NOMO-1 treated with dmso at 0.1 percent for 144 hours (cell line): ENCODE results near the gene AK8.
"Not testable (repeated sequence)": the region's sequence is repeated elsewhere in the genome, so short reads cannot be mapped to it uniquely, and the experiment has no call there.

Experiments used
- DNase-seq: peaks from one replicate; lab custom pipeline; 2025; ENCODE audit not compliant: unreplicated experiment; lab: John Stamatoyannopoulos, UW

AK8 gene

GRCh38 chr9:132722564-132723065 lies 155.5 kb downstream of the AK8 start:
- no peak for DNase-seq

- no peak for DNase-seq
Measured at GRCh38 chr9:132721661-132722060, 156.4 kb downstream of the AK8 start.

- not testable (repeated sequence) for DNase-seq
Measured at GRCh38 chr9:132718381-132718928, 159.6 kb downstream of the AK8 start.

- no peak for DNase-seq
Measured at GRCh38 chr9:132717326-132717945, 160.6 kb downstream of the AK8 start.

- DNase-seq = no peak
Measured at GRCh38 chr9:132716007-132716406, 162.1 kb downstream of the AK8 start.

- no peak for DNase-seq
Measured at GRCh38 chr9:132712753-132713152, 165.3 kb downstream of the AK8 start.

- DNase-seq = no peak
Measured at GRCh38 chr9:132711846-132712245, 166.2 kb downstream of the AK8 start.

- not testable (repeated sequence) for DNase-seq
Measured at GRCh38 chr9:132711152-132711551, 166.9 kb downstream of the AK8 start.

- no peak for DNase-seq
Measured at GRCh38 chr9:132710333-132710732, 167.8 kb downstream of the AK8 start.

- DNase-seq = no peak
Measured at GRCh38 chr9:132708769-132709430, 169.2 kb downstream of the AK8 start.

- DNase-seq = no peak
Measured at GRCh38 chr9:132708239-132708638, 169.8 kb downstream of the AK8 start.

- DNase-seq = no peak
Measured at GRCh38 chr9:132703336-132703735, 174.7 kb downstream of the AK8 start.

- no peak for DNase-seq
Measured at GRCh38 chr9:132702254-132702653, 175.8 kb downstream of the AK8 start.

GRCh38 chr9:132699956-132700355 lies 178.1 kb downstream of the AK8 start:
- no peak for DNase-seq

- no peak for DNase-seq
Measured at GRCh38 chr9:132698989-132699388, 179.1 kb downstream of the AK8 start.

- no peak for DNase-seq
Measured at GRCh38 chr9:132697230-132697629, 180.9 kb downstream of the AK8 start.

GRCh38 chr9:132694144-132694543 lies 183.9 kb downstream of the AK8 start:
- DNase-seq = no peak

GRCh38 chr9:132690696-132691095 lies 187.4 kb downstream of the AK8 start:
- no peak for DNase-seq

- DNase-seq = no peak
Measured at GRCh38 chr9:132683873-132684272, 194.2 kb downstream of the AK8 start.

- DNase-seq = no peak
Measured at GRCh38 chr9:132681561-132681960, 196.5 kb downstream of the AK8 start.

- DNase-seq = no peak
Measured at GRCh38 chr9:132679946-132680625, 198.0 kb downstream of the AK8 start.

GRCh38 chr9:132677976-132678375 lies 200.1 kb downstream of the AK8 start:
- DNase-seq = no peak
